RWPE2 (cell line): ENCODE results near the gene MESP1.

Experiments
- ATAC-seq: fragments of 200-7000 bp; cut with Tn5 transposase; 3 replicates; pipeline ENCODE4 v1.9.1; 2021; ENCODE audit warnings: low read depth
- DNase-seq: peaks from one replicate; pipeline ENCODE4 v3.0.0-alpha.2; 2020; ENCODE audit warnings: low spot score
- H3K27ac ChIP-seq: fragments of 450-650 bp; 2 replicates; pipeline ENCODE4 v1.5.1; 2017; ENCODE audit warnings: mild to moderate bottlenecking; ENCODE audit not compliant: poor library complexity, severe bottlenecking
- H3K27me3 ChIP-seq: fragments of 250-450 bp; sonication (Bioruptor Pico); 2 replicates; pipeline ENCODE4 v1.5.1; 2021; ENCODE audit warnings: mild to moderate bottlenecking, moderate library complexity; ENCODE audit not compliant: insufficient read depth, poor library complexity, severe bottlenecking
- H3K36me3 ChIP-seq: fragments of 250-450 bp; sonication (Bioruptor Pico); 2 replicates; pipeline ENCODE4 v1.5.1; 2020; ENCODE audit warnings: low read depth, mild to moderate bottlenecking, moderate library complexity
- H3K4me1 ChIP-seq: fragments of 250-450 bp; sonication (Bioruptor Pico); 2 replicates; pipeline ENCODE4 v1.5.1; 2021; ENCODE audit warnings: mild to moderate bottlenecking, moderate library complexity; ENCODE audit not compliant: insufficient read depth, poor library complexity, severe bottlenecking
- H3K4me3 ChIP-seq: fragments of 250-450 bp; sonication (Bioruptor Pico); 2 replicates; pipeline ENCODE4 v1.5.1; 2021; ENCODE audit warnings: mild to moderate bottlenecking, moderate library complexity; ENCODE audit not compliant: severe bottlenecking
- H3K9me3 ChIP-seq: fragments of 250-450 bp; sonication (Bioruptor Pico); 2 replicates; pipeline ENCODE4 v1.5.1; 2021; ENCODE audit warnings: mild to moderate bottlenecking, moderate library complexity; ENCODE audit not compliant: severe bottlenecking
- CTCF ChIP-seq: fragments of 450-650 bp; IDR thresholded peaks from one replicate; pipeline ENCODE4 v1.5.1; 2017; ENCODE audit warnings: mild to moderate bottlenecking, moderate library complexity; ENCODE audit not compliant: poor library complexity, severe bottlenecking

Gene MESP1

GRCh38 chr15:89753855-89754254 is 2.8 kb upstream of the MESP1 start:
- no peak for DNase-seq
- Histone ChIP-seq H3K4me1 (peaks cover 3% of the 10 kb centered on the region), H3K9me3 (no peaks in the 10 kb centered on the region), H3K4me3 (no peak overlapping the region), H3K36me3 (no peaks in the 10 kb centered on the region), H3K27ac (no peak overlapping the region), H3K27me3 (no peaks in the 10 kb centered on the region)
- no peak for ATAC-seq
- no peak for TF ChIP-seq CTCF

GRCh38 chr15:89751748-89752147 is 699 bp upstream of the MESP1 start:
- no peak for TF ChIP-seq CTCF
- Histone ChIP-seq H3K4me3 (no peak overlapping the region), H3K4me1 (peaks cover 3% of the 10 kb centered on the region), H3K27me3 (no peaks in the 10 kb centered on the region), H3K36me3 (no peaks in the 10 kb centered on the region), H3K27ac (no peak overlapping the region), H3K9me3 (no peaks in the 10 kb centered on the region)
- ATAC-seq (no peak), DNase-seq (no peak)

GRCh38 chr15:89749951-89750559 is 994 bp downstream of the MESP1 start:
- no peak for DNase-seq
- Histone ChIP-seq H3K27me3 (no peaks in the 10 kb centered on the region), H3K27ac (no peak overlapping the region), H3K4me3 (peak overlapping the region; percentile 43), H3K4me1 (peaks cover 3% of the 10 kb centered on the region), H3K9me3 (no peaks in the 10 kb centered on the region), H3K36me3 (no peaks in the 10 kb centered on the region)
- ATAC-seq, result no peak
- TF ChIP-seq CTCF, result no peak

GRCh38 chr15:89749526-89749925 is 1.5 kb downstream of the MESP1 start:
- no peaks in the 10 kb centered on the region for H3K36me3 ChIP-seq
- DNase-seq (no peak), ATAC-seq (no peak)
- no peak overlapping the region for H3K4me3 ChIP-seq
- H3K27me3 ChIP-seq, result no peaks in the 10 kb centered on the region
- H3K27ac ChIP-seq, result no peak overlapping the region
- H3K4me1 ChIP-seq, result peaks cover 3% of the 10 kb centered on the region
- no peak for TF ChIP-seq CTCF
- no peaks in the 10 kb centered on the region for H3K9me3 ChIP-seq

GRCh38 chr15:89749054-89749453 is 2.0 kb downstream of the MESP1 start:
- no peaks in the 10 kb centered on the region for H3K36me3 ChIP-seq
- no peaks in the 10 kb centered on the region for H3K27me3 ChIP-seq
- peaks cover 3% of the 10 kb centered on the region for H3K4me1 ChIP-seq
- H3K4me3 ChIP-seq, result no peak overlapping the region
- TF ChIP-seq CTCF, result no peak
- DNase-seq (no peak), ATAC-seq (no peak)
- H3K27ac ChIP-seq, result no peak overlapping the region
- H3K9me3 ChIP-seq, result no peaks in the 10 kb centered on the region
